GM18505 (cell line): ENCODE measurements around the gene CCDC183.

Source experiments
- ATAC-seq: cut with Tn5 transposase; IDR thresholded peaks from one replicate; pipeline ENCODE4 v1.9.1; 2021; ENCODE audit not compliant: unreplicated experiment
- POLR2A ChIP-seq: IDR thresholded peaks from 4 replicates; pipeline ENCODE4 v1.6.1; 2011; ENCODE audit warnings: borderline replicate concordance; ENCODE audit not compliant: insufficient read depth, insufficient read length; ENCODE audit errors: extremely low read depth

CCDC183 gene

GRCh38 chr9:136806067-136806466 lies 9.9 kb downstream of the CCDC183 start:
- ATAC-seq, result no peak
- TF ChIP-seq POLR2A, result no peak

- ATAC-seq, result no peak
- TF ChIP-seq POLR2A, result no peak
These were observed 10.6 kb downstream of the CCDC183 start for GRCh38 chr9:136806631-136807201.

- ATAC-seq, result peak; percentile 58
- TF ChIP-seq POLR2A, result peak; percentile 89
These were observed 11.3 kb downstream of the CCDC183 start, which contains the start of gene RABL6 for GRCh38 chr9:136807281-136808074. Gene RABL6 (plus strand): TSS chr9:136807948. CDS start chr9:136808197, 249 bp downstream.

- peak; percentile 34 for ATAC-seq
These were observed 12.1 kb downstream of the CCDC183 start for GRCh38 chr9:136808075-136808805.

GRCh38 chr9:136808806-136809158 lies 12.6 kb downstream of the CCDC183 start:
- ATAC-seq, result no peak
- no peak for TF ChIP-seq POLR2A

More at GRCh38 chr9:136808075-136808805, 12.1 kb downstream of the CCDC183 start:
- no peak for TF ChIP-seq POLR2A

- no peak for TF ChIP-seq POLR2A
- no peak for ATAC-seq
These were observed 18.7 kb downstream of the CCDC183 start for GRCh38 chr9:136814725-136815421.

- no peak for TF ChIP-seq POLR2A
- ATAC-seq, result no peak
These were observed 19.3 kb downstream of the CCDC183 start for GRCh38 chr9:136815422-136815782.

- no peak for ATAC-seq
- no peak for TF ChIP-seq POLR2A
These were observed 25.1 kb downstream of the CCDC183 start for GRCh38 chr9:136820971-136821825.

- no peak for TF ChIP-seq POLR2A
- ATAC-seq, result no peak
These were observed 25.8 kb downstream of the CCDC183 start for GRCh38 chr9:136821826-136822544.

GRCh38 chr9:136823136-136824046 lies 27.3 kb downstream of the CCDC183 start:
- TF ChIP-seq POLR2A, result no peak
- no peak for ATAC-seq
